Inferior parietal cortex (tissue), 1 donor: Measurements from ENCODE around the gene PDE4D.

Experiments
- DNase-seq: peaks from one replicate; pipeline ENCODE4 v3.0.0-alpha.2; 2016; ENCODE audit errors: extremely low spot score

The PDE4D gene

DNA sequence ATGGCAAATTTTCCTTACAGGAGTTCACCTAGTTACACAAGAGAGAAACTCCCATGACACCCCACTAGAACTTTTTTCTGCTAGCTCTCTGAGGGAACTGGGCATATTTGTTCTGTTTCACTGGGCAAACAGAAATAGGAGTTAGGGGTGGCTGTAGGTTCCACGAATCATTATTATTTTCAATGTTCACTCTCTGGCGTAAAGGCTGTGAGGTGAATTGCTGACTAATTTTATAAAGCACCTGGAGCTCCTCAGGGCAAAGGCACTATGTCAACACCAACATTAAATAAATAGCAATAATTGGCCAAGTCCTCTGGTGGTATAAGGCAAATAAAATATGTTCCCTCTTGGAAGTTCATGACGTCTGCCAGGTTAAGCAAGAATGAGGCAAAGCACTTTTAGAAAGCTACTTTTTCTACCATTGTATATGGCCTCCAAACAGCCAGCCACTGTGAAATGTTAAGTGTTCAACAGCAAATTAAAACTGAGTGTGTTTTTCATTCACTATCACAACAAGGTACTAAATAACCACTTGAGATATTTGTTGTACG is 344.6 kb downstream of the PDE4D start:
- no peak for DNase-seq

DNA sequence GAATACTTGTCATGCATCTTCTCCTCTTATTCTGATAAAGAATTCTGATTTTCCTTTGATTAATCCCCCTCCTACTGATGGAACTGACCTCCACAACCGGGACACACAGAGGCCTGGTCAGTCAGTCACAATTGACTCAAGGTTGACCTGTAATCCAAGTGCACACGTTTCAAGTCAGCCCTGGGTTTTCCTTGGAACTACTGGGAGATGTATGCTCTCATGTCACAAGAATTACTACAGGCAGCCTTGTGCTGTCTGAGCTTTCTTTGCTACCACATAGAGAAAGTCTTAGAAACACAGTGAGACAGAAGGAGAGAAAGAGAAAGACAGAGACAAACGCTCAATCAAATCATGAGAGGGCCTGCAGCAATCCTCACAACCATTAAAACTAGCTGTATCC is 345.8 kb downstream of the PDE4D start:
- DNase-seq, result no peak

DNA sequence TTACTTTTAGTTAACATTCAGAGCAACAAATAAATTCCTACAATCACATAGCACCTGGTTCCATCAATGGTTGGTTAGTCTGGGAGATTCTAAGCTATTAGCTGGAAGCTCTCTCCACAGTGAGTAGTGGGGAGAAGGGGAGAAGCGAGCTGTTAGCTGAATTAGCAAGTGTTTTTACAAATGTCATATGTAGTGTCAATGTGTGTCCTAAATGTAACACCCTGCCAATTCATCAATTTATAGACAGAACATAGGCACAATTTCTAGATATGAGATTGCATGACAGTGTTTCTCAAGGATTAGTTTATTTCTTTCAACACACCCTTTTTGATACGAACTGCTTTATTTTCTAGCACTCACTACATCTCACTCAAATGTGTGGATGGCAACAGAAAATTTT is 349.0 kb downstream of the PDE4D start:
- DNase-seq, result no peak

DNA sequence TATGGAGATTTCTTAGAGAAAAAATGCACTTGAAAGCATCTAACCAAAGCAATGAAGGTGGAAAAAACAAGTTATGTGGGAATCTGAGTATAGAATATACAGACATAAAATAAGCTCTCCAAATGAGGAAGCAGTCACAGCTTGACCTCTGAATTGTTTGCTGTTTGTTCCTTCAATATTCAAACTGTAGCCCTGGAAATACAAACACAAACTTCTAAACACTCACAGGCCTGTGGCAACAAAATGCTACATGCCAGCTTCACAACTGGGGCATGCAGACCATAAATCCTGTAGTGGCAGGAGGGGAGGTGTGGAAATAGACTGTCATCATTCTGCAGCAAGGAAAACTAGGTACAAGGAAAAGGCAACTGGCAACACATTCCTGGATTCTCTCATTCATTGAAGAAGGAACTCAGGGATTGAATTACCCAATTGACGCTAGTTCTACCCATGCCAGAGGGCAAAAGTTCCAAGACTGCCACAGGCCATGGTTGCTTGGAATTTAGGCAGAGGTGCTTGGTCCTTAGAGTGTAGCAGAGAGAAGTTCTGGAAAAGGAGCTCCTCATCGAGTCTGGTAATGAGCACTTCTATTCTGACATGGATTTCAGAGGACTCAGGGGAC is 349.6 kb downstream of the PDE4D start:
- DNase-seq, result no peak

DNA sequence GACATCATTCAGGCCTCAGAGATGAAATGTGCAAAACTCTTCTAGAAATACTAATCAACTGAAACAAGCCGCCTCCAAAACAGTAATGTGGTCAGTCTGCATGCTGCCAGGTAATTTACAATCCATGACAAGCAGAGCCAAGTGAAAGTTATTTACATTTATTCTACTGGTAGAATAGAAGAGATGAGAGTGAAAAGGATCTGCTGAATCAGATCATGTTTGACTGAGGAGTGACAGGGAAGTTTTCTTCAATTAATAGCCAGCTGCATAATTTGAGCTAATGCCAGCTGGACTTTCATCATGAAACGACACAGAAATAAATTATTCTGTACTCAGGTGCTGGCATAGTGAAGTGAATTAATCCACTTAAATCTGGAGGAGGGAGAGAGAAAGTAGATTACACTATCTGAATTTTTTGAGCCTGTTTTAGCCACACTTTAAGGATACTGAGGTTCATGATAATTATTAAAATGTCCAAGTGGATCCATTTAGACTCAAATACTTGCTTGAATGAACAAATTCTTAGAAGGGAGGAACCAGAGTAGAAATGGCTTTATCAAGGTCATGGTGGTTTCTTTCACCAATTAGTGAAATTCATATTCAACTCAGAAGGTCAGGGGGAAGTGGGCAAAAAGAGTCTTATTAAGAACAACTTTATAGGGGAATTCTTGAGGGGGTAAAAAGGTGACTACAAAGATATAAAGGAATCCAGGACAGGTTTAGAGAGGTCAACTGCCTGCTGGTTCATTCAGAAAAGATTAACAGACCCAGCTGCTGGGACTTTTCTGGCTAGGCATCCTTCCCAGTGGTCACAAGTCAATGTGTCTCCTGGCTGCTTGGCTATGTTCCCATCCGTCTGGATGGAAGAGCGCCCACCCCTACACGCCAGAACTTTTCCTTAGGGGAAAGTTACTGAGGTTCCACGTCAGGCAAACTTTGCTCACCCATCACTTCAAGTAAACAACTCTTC is 350.4 kb downstream of the PDE4D start:
- DNase-seq, result no peak

DNA sequence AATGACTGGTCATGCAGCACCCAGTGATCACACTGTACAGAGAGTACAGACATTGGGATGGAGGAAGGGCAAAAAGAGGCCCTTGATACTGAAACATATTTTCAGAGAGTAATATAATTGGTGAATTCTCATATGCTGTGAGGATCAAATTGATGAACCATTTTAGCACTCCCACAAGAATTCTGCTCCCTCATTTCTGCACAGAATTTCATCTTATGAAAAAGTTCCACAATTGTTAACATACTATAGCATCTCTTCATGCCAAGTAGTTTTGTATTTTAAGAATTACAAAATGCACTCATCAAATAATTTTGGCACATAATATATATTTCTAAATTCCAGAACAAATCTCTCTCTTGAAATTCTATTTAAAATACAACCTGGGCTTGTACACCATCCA is 351.2 kb downstream of the PDE4D start:
- DNase-seq, result no peak

DNA sequence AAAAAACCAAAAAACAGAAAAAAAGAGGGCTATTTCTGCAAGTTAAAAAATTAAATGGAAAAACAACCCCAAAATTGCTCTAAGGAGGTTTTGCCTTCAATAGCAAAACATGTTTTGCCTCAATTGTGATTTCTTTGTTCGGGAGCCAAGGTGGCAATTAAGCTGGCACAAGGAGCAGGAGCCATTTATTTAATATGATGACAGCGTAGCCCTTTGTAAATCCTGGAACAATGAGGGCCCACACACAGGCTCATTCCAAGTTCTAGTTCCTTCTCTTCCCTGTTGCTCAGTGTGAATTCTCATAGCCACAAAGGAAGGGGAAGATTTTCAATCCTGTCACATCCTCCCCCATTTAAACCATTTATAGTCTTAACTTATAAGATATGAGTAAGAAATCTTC is 353.2 kb downstream of the PDE4D start:
- DNase-seq, result peak; percentile 70

DNA sequence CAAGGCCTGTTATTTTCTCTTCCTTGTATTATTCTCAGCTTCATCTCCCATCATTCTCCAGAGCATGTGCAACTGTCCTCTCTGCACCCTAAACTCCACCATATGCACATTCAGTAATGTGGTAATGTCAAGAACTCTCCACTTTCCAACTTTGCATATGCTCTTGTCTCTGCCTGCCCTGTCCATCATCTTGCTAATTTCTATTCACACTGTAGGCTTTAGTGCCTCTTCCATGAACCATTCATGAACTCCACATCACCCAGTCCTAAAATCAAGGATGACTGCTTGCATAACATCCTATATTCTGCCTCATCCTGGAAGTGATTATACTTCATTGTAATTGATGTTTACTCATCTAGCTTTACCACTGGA is 354.8 kb downstream of the PDE4D start:
- DNase-seq, result no peak

DNA sequence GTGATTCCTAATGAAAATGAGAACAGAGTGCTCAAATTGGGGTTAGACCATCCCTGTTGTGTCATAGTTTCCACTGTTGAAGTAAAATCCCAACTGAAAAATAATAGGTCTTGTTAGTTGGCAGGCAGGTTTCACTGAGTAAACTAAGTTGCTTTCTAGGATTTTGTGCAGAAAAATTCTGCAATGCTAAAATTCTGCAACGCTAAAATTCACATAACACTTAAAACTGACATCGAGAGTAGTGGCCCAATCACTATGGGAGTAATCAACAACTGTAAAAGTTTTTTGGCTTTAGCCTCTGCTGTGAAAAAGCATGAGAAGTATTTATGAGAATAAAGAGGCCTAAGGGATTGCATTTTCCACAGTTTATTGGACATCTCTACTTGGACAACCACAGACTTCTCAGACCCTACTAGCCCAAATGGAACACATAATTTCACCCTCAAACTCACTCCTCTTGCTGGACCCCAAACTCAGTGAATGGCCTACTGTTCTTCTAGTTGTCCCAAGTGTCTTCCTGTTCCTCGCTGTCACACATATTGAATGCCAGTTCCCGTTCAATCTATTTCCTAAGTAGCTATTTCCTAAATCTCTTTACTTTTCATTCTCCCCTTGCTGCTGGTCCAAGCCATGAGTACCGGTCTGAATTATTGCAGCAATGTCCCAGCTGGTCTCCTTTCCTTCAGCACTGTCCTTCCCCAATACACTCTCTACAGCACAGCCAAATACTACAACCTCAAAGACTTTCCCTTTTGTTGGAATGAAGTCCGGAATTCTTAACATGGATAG is 355.4 kb downstream of the PDE4D start:
- DNase-seq, result no peak

DNA sequence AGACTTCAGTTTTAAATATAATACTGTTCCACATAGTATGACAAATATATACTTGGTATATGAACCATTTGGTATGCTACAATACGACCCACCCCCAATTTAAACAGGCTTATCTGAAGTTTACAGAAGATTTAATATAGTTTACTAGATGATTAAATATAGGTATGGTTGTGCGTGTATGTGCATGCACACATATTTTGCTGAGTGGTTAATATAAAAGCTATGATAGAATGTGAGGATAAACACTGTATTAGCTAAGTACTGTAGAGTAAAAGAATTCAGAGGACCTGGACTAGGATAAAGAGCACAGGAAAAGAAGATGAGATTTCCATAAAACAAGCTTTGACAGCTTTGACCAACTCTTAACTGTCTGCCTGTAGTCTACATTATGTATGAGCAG is 356.7 kb downstream of the PDE4D start:
- no peak for DNase-seq

DNA sequence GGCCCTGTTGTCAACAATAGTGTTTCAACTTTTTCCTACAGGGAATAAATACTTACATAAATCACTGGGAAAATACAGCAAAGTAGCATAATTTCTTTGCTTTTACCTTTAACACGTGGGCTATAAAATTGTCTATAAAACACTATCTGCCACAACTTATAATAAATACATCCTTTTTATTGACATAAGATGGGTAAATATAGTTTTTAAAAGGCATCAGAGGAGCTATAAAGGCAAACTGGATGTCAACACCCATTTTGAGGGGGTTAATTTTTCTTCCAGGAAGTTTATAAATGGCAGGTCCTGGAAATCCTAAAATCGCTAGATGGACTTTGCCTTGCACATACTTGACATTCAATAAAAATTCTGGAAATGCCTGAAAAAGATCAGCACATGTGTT is 358.0 kb downstream of the PDE4D start:
- DNase-seq, result no peak

DNA sequence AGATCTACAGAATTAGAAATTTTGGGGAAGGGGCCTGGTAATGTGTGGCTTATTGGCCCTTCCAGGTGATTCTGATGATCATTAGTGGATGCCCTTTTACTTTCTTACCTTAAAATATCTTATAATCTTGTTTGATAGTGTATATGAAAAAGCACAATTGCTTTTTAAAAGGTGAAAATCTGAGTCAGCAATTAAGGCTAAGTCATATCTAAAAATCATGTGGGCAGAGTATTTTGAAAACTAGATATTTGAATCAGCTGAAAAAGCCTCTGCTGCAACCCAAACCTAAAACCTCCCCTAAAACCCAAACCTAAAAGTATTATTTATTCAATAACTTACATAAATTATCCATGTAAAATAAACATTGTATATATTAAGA is 359.8 kb downstream of the PDE4D start:
- no peak for DNase-seq

DNA sequence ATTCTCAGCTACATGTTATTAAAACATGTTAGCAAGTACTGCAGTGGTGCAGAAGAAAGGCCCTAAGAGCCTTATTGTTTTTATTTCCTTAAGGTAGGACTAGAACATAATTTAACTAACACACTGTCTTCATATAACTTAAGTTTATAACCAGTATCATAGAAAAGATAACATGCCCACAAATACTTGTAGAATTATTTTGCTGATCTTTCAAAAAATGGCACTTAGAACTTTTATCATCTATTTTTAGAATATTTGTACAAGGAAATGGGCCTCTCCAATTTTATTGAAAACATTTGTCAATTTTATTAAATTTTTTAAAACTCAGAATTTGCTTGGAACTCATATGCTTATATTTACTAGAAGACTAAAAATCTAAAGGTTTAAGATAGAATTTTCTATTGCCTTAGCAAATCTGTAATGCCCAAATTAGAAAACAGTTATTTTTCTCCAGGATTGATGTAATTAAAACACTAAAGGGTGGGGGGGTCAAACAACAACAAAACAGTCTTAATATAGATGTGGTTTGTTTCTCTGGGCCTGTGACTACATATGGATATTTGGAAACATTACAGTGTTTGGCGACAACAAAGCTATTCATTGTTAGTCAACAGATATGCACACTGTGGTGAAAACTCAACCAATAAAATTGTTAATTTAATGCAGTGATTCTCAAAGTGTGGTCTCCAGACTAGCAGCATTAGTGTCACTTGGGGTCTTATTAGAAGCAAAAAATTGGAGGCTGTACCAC is 360.4 kb downstream of the PDE4D start:
- no peak for DNase-seq

DNA sequence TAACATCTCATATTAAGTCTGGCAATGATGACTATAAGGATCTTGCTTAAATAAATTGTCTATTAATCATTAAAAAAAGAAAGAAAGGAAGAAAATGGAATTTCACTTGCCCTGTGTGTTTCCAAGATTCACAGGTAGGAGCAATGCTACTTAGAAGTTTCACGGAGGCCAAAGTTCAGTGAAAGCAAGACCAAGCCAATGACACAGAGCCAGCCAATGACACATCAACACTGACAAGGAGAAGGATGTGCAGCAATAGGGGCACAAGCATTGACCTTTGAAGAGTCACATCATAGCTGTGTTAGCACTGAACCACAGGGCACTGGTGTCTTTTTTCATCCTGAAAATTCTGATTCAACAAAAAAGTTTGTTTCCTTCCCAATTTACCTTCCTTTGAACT is 364.3 kb downstream of the PDE4D start:
- no peak for DNase-seq

DNA sequence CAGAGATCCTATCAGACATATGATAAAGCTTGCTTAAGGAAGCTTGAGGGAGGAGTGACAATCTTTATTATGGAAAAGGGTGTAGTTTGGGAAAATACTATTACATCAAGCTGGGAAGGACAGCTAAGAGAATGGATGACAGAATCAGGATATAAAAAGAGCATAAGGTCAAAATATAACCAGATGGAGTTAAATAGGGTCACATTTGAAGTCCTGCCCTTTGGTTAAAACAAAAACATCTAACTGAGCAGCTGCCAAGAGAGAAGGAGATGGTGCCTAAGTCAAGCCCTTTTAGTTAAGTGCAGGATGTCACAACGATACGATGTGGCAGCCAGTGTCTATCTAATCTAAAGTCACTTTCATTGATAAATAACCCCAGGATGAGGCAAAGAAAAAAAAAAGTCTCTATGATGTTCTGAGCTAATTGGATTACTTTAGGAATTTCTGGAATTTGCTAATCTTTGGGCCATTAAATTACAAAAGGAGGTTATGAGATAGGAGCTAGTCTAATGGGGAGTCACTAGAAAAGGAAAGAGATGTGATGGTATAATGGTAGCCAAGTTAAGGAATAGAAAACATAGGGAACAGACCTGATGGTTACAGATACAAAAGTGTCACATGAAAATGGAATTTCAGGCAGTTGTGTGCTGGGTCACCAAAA is 365.2 kb downstream of the PDE4D start:
- no peak for DNase-seq

DNA sequence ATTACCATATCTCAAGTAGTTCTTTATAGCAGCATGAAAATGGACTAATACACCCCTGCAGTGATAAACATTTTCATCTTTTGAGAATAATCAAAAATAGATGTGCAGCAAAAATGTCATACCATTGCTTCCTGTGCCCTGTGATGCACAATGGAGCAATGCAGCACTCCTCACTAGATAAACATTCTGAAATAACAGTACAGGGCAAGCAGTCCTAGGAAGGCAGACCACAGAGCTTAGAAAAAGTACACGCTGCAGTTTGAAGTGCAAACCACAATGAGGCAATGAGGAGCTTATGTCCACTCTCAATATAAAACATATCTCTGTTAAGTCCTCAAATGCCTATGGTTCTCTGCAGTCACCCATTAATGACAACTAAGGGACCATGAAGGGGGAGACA is 367.6 kb downstream of the PDE4D start:
- no peak for DNase-seq

DNA sequence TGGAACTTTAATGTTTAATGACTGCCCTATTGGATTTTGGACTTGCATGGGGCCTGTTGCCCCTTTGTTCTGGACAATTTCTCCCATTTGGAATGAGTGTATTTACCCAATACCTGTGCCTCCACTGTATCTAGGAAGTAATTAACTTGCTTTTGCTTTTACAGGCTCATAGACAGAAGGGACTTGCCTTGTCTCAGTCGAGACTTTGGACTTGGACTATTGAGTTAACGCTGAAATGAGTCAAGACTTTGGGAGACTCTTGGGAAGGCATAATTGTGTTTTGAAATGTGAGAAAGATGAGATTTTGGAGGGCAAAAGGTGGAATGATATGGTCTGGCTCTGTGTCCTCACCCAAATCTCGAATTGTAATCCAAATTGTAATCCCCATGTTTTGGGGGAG is 368.2 kb downstream of the PDE4D start:
- no peak for DNase-seq

DNA sequence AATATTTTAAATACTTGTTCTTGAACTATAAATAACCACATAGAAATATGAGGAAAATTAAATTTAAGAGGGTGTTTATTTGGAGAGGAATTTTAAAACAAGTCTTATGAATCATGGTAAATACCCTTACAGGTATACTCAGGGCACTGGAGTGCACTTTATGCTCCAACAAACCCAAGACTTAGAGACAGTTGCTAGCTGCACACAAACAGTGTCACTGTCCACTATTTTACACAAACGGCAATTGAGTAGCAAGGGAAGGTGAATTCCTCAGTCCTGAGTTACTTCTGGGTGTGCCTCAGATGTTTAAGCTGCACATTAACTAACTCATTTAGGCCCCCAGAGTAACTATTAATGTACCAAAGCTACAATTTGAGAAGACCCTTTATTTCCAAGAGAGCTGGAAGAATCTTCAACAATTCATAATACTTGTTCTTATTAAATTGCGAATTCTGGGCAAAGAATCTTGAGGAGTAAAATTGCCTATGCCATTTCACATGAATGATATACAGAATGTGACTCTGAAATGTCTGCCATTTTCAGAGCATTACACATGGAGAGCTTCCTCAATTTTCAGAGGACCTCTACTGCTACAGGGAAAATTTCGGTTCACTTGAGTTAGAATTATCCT is 371.2 kb downstream of the PDE4D start:
- no peak for DNase-seq

DNA sequence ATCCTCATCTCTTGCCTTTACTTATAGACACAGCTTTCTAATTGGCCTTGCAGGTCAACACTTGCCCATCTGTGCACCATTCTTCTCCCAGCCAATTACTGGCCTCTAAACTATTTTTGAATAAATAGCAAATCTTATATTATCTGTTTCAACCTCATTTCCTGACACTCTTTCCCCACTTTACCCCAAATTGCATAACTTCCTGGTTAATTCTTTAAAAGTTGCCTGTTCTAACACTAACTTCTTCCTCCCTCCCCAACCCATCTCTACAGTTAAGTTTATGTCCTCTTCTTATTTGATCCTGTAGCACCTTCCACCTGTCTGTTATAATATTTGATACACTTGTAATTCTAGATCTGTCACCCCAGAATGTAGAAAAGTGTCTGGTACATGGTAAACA is 372.1 kb downstream of the PDE4D start:
- no peak for DNase-seq

DNA sequence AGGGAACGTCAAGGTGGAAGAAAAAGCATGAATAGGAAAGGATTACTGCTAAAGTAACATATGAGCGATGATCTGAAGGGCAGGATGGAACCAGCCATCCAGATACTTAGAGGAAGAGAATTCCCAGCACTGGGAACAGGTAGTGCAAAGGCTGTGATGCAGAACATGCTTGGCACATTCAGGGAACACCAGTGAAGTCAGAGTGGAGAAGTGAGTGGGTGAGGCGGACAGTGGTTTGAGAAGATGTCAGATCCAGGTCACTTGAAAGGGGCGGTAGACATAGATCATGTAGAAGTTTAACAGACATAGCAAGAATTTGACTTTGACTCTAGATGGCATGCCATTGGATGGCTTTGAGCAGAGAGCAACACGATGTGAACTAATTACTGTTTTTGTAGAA is 374.2 kb downstream of the PDE4D start:
- no peak for DNase-seq
